NCI-H524 (cell line): ENCODE measurements around the gene NKIRAS1.
"Not testable (repeated sequence)": the region's sequence is repeated elsewhere in the genome, so short reads cannot be mapped to it uniquely, and the experiment has no call there.

Experiments
- DNase-seq, 2 experiments: peaks; one replicate each; lab custom pipeline; 2025; lab: John Stamatoyannopoulos, UW

Gene NKIRAS1

DNA sequence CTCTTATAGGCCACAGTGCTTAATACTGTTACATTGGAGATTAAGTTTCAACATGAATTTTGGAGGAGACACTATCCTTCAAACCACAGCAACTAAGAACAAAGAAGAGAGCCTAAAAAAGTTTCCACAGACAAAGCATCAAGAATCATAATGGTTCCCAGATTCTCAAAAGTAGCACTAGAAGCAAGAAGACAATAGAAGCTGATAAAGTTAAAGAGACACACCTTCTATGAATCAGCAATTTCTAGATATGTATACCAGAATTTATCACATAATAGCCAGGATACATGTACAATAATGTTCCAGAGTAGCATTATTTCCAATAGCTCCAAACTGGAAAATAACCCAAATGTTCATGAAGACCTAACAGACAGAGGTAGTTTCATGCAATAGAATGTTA, 12.2 kb downstream of the NKIRAS1 start:
- DNase-seq = no peak

DNA sequence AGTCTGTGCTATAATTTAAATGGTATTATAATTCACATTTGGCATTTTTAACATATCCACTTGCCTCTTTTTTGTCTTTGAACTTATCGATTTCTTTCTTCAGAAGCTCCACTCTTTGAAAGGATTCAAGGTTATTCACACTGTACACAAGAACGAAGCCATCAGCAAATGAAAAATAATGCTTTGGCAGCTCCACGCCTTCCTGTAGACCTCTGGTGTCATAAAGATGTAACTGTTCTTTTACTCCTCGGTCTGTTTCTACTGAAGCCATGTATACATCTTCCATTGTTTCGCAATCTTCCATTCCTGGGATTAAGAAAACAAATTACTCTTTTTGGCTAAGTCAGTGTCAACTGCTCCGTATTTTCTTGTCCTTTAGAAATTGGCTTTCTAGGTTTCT, 16.0 kb downstream of the NKIRAS1 start:
- no peak for DNase-seq

DNA sequence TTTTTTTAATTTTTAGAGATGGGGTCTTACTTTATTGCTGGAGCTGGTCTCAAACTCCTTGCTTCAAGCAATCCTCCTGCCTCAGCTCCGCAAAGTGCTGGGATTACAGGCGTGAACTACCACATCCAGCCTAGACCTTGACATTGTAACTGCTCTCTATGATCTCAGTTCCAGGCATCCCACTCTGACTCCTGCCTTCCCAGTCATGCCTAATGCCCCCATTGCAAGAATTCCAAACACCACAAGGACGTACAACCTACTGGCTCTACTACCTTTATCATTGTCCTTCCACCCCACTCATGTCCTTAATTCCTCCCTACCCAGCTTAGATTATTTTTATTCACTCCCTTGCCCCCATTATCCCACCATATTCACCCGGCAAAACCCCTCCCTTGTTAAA, 21.6 kb downstream of the NKIRAS1 start:
- no peak for DNase-seq

DNA sequence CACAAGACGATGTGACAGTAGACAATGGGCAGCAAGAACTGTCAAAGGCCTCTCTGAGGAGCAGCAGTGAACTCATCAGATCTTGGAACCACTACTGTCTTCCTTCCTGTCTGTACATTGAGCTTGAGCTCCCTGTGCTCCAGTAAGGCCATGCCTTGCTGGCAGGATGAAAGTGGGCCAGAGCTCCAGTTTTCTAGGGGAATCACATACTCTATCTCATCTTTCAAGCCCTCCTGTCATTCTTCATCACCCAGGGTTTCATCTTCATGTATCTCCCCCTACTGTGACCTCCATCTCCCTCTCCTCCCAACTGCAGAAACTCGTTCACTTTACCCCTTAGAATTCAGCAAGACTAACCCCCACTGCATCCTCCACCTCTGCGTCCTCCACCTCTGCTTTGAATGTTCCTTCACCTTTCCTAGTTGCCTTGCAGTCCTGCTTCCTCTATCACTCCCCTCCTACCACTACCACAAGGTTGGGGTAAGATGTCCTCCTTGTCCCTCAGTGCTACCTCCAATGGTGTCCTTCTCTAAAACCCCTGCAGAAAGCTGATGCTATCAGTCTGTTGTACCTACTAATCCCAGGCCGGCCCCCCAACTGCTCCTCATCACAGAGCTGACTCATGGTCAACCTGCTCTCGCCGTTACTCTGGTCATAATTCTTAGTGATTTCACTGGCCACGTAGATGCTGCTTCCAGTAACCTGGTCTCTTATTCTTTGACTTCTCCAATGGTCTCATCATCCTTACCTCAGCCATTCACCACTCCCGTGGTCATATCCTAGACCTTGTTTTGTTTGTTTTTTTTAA, 22.3 kb downstream of the NKIRAS1 start:
- DNase-seq = no peak

DNA sequence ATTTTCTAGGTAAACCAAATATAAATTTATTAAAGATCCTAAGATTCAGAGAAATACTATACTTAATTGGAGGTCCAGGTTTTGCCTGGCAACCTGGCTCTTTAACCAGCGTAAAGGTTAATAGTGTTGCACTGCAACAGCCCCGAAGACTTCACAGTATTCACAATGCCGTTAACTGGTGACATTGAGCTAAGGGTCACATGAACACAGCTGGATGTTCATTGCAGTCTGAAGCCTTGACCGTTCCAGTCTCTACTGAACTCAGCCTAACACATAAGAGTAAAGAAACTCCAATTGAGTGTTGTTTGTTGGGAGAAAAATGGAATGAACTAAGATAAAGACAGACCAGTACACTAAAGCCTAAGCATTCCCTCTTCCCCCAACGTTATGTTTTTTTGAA, 26.8 kb downstream of the NKIRAS1 start:
- no peak for DNase-seq

DNA sequence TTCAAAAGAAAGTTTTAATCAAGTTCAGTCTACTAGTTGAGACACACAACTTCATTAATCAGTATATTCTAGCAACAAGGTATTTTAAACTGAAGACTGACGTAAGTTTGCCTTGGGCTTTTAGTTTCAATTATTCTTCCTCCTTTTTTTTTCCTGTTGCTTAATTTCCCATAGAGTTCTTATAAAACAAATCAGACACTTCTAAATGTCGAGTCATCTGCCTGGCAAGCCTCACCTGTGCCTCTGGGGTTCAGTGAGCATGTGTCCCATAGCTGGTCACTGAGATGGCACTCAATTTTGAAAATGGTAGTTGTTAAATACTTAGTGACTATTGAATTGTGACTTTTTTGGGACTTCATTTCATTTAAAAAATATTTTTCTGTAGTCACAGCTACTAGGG, 27.4 kb downstream of the NKIRAS1 start:
- no peak for DNase-seq

DNA sequence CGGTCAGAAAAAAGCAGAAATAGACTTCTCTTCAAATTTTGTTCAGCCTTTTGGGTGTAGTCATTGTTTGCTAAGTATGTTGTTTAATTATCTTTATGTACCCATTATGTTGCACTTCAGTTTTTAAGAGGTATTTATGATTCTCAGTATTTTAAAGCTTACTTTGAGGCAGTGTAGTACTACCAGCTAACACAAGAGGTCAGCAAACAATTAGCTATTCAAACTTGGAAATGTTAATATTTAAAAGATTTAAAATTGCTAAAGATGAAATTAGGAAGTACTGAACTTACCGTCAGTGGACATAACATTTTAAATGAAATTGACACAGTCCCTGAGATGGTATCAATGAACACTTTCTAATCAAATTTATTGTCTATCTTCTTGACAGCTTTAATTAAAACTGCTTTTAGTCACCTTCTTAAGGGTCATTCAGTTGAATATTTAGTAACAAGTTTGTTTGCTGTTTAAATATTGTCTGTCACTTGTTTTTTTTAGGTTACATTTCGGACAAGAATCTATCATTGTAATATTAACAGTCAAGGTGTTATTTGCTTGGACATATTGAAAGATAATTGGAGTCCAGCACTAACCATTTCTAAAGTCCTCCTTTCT, 28.1 kb downstream of the NKIRAS1 start:
- peak in 1 of 2 experiments; percentile 20 for DNase-seq

DNA sequence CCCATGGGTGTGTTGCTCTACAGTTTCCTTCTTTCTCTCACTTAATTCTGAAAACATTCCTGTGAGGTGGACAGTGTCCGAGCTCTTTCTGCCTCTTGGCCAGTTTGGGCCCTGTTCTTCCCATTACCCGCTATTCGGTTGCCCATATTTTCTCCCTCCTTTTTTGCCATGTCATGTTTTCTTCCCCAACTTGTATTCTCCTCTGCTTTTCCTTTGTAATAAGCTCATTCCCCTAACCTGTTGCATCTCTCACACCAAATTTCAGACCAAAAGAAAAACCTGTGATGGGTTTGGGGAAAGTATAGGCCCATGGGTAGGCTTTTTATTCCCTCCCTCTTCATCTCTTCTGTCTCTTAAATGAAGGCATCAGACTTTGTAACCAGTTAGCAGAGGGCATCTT, 30.5 kb downstream of the NKIRAS1 start:
- no peak for DNase-seq

DNA sequence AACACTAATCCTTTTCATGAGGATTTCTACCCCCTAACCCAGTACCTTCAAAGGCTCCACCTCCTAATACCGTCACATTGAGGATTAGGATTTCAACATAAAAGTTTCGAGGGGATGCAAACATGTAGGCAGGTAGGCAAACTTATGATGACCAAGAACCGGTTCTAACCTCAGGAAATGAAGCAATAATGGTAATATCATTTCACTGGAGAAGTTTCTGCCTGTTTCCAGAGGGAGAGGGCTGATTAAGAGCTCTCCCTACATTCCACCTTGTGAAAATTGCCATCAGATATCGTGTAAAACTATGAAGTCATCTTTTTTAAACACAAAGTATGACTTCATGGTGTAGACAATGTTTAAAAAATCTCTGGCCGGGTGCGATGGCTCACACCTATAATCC, 31.6 kb downstream of the NKIRAS1 start:
- no peak for DNase-seq

DNA sequence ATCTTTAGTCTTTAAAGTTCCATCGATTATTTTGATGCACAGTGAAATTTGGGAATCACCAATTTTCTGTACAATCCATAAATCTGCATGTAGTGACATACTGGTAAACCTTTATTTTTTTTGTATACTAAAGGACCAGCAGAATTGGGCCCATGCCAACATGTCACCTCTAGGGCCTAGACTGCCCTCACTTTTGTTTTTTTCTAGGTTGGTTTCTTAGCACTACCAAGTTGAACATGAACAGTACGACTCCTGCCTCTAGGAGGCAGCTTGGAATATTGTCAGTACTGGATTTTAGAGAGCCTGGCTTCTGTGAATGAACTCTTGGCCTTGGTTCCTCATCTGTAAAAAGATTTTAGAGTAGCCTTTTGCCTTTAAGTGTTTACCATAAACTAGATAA, 32.3 kb downstream of the NKIRAS1 start:
- no peak for DNase-seq

DNA sequence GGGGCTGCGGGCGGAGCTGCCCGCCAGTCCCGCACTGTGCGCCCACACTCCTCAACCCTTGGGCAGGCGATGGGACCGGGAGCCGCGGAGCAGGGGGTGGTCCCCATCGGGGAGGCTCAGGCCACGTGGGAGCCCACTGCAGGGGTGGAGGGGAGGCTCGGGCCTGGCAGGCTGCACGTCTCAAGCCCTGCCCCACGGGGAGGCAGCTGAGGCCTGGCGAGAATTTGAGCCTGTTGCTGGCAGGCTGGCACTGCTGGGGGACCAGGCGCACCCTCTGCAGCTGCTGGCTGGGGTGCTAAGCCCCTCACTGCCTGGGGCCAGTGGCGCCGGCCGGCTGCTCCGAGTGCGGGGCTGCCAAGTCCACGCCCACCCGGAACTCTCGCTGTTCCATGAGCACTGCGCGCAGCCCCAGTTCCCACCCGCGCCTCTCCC, 34.3 kb downstream of the NKIRAS1 start:
- DNase-seq = no peak

DNA sequence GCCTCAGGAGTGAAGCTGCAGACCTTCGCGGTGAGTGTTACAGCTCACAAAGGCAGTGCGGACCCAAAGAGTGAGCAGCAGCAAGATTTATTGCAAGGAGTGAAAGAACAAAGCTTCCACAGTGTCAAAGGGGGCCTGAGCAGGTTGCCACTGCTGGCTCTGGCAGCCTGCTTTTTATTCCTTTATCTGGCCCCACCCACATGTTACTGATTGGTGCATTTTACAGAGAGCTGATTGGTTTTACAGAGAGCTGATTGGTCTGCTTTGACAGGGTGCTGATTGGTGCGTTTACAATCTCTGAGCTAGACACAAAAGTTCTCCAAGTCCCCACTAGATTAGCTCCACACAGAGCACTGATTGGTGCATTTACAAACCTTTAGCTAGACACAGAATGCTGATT, 34.8 kb downstream of the NKIRAS1 start:
- DNase-seq = not testable (repeated sequence)

DNA sequence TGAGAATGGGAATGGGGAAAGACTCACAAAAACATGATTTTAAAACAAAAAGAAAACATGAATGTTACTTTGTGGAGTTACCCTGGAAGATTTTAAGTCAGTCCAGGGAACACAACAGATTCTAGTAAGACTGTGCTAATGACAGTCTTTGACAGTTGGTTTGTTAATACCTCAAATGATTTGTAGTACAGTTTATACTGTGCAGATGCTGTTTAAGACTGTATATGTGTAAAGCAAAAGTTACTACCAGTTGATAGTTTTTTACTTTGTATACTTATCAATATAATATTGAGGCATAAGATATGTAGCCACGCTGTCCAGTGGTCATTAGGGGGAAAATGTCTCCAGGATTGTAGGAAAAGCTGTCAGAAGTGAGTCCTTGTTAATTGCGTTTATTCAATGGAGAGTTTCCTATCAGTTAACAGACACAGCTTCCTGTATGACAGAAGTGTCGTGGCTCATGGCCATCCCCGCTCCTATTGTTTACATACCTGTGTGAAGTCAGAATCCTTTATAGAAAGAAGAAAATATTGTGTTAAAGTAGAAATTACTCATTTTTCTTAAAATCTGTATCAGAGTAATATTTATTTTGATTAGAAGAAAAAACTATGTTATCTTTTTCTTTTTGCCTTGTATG, 36.0 kb downstream of the NKIRAS1 start:
- DNase-seq = no peak

DNA sequence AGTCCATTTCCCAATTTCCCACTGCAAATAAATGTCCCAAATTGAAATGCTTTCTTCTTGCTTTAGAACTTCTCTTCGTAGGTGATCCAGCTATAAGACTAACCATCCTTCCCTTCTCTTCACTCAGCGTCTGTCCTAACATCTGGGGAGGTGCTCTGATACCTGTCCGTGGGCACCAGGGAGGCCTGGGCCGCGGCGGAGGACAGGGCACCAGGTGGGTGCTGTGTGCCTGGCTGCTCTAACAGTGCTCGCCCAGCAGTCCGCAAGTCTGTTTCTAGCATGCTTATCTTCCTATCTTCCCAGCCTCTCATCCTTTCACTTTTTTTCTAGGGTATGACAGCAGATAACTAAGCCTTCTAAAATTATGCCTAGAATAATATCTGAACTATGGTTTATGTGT, 37.3 kb downstream of the NKIRAS1 start:
- DNase-seq = no peak

DNA sequence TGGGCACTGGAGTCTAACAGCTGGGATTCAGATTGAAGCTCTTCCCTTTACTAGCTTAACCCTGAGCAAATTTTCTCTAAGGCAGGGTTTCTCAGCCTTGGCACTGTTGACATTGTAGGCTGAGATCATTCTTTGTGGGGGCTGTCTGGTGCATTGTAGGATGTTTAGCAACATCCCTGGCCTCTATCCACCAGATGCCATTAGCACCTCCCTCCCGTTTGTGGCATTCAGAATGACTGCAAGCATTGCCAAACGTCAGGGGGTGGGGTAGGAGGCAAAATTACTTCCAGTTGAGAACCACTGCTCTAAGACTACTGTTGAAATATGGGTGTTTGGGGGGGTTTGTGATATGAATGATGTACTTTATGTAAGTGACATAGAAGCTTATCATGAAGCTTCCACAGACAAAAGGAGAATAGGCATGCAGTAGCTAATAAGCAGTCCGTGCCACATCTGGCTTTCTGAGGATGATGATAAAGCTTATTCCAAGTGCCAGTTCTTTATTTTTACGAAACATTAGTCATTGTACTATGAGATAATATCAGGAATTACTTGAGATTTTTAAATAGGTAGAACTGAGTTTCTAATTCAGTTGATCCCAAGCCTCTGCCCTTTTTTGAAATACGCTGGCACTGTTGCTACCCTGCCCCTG, 39.3 kb downstream of the NKIRAS1 start:
- DNase-seq = no peak

DNA sequence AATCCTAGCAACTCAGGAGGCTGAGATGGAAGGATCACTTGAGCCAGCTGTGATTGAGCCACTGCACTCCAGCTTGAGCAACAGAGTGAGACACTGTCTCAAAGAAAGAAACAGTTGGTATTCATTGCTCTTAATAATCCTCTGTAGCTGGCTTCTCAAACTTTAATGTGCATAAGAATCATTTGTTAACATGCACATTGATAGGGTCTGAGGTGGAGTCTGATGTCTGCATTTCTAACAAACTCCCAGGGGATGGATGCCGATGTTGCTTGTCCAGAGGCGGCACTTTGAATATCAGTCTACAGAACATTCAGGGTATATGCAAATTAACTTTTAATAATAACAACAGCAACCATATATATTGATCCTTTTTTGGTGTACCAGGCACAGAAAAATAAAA, 39.9 kb downstream of the NKIRAS1 start:
- no peak for DNase-seq

DNA sequence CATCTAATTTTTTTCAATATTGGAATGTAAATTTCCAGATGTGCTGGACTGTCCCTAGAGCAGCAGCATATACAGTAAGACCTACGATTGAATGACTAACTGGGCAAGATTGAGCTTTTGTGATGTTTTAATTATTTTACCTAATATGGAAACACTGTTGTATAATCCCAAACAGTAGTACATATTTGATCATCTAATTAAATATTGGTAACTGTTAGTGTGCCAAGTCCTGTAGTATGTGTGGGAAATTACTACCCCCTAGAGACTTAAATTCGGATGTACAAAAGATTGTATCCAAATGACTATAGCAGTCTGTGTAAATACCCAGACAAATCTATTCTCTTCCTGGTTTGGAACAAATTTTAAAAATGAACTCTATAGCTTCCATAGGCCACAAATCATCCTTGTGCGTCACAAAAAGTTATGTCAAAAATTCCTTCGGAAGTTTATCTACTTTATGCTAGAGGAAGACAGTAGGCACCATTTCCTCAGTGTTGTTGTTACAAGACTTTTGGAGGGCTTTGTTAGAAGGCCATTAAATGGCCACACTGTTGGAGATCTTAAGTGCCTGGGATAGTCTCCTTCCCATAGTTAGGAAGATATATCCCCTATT, 41.6 kb downstream of the NKIRAS1 start:
- DNase-seq = no peak

DNA sequence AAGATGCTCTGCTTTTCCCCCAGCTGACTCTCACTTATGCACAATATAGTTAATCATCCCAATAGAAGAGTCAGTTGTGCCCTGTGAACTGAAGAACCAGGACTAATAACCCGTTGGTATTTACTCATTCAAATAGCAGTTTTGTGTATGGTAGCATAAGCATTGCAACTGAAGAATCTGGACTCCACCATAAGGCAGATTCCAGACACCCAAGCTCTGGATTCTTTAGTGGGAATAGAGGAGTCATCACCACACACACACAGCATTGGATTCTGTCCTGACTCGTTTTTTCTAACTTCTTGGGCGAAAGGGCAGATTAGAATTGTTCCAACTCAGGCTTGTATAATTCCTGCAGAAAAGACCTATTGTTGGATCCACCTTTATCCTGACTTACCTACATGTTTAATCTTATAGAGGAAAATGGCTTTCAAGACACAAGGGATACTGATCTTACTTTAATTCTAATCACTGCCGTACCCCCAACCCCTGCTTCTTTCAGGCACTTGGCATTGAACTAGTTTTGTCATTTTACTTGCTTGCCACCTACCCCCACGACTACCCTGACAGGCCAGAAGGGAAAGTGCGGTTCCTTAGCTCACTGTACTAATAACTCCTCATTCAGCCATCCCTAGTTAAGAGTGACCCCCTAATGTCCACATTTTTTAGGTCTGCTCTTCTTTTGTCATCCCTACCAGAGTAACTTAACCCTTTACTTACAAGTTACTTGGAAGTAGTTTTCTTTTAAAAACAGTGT, 42.3 kb downstream of the NKIRAS1 start:
- DNase-seq = no peak

DNA sequence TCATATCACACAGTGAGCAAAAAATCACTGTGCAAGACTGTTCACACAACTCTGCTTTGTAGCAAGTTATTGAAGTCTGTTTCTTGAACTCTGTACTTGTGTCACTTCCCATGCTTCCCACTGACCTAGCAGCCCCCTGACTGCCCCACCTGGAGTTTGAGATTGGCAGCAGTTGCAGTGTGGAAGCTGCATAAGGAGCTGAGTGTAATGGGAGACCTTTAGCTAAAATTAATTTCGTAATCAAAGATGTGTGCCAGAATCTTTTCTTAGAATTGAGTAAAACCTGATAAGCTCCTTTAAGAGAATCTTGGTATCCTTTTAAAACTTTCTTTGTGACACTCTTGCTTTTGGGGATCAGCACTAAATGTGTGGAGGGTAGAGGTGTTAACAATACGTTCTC, 42.8 kb downstream of the NKIRAS1 start:
- DNase-seq = no peak

DNA sequence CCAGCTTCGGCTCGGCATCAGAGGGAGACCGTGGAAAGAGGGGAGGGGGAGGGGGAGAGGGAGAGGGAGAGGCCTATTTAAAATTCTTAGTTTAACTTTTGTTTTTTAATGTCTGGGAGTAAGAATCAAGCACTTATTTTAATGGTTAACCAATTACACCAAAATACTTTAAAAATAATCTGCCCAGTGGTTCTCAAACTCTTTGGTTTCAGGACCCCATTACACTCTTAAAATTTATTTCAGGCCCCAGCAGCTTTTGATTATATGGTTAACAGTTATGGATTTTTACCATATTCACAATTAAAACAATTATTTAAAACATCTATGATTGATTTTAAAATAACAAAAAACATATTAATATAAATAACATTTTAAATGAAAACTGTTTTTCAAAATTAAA, 44.5 kb downstream of the NKIRAS1 start:
- DNase-seq = no peak

DNA sequence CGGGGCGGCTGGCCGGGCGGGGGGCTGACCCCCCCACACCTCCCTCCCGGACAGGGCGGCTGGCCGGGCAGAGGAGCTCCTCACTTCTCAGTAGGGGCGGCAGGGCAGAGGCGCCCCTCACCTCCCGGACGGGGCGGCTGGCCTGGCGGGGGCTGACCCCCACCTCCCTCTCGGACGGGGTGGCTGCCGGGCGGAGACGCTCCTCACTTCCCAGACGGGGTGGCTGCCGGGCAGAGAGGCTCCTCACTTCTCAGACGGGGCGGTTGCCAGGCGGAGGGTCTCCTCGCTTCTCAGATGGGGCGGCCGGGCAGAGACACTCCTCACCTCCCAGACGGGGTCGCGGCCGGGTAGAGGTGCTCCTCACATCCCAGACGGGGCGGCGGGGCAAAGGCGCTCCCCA, 45.4 kb downstream of the NKIRAS1 start:
- DNase-seq = not testable (repeated sequence)

DNA sequence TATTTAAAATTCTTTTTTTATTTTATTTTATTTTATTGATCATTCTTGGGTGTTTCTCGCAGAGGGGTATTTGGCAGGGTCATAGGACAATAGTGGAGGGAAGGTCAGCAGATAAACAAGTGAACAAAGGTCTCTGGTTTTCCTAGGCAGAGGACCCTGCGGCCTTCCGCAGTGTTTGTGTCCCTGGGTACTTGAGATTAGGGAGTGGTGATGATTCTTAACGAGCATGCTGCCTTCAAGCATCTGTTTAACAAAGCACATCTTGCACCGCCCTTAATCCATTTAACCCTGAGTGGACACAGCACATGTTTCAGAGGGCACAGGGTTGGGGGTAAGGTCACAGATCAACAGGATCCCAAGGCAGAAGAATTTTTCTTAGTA, 46.1 kb downstream of the NKIRAS1 start:
- DNase-seq = not testable (repeated sequence)
